ENCODE results near the gene RIN3. TPM values are rescaled to one million over a fixed set of nuclear protein-coding genes. Genes with fewer than 3 reads are reported as not detected.
A peak's percentile ranks its signal among the peaks of the same experiment; 100 is the strongest.

Gene RIN3
- total and polyA plus RNA-seq, 2 donors = 6.2 to 20.6 TPM

GRCh38 chr14:92501891-92502351 lies 11.7 kb upstream of the RIN3 start:
- Histone ChIP-seq H3K27me3 (ENCODE audit: control insufficient read depth in 2 of 2, insufficient read depth in 1 of 2, low read length in 1 of 2) (no peaks in the 10 kb centered on the region), H3K36me3 (ENCODE audit: control insufficient read depth in 2 of 2, insufficient read depth in 2 of 2, low read length in 1 of 2) (no peaks in the 10 kb centered on the region), H3K4me3 (ENCODE audit: low read length in 2 of 2) (no peak overlapping the region), H3K9me3 (ENCODE audit: control insufficient read depth in 2 of 2, insufficient read depth in 1 of 2, low read length in 1 of 2) (peaks cover 0 to 3% of the 10 kb centered on the region in 2 donors), H3K27ac (ENCODE audit: low read depth in 1 of 2, low read length in 1 of 2) (no peak overlapping the region), H3K4me1 (ENCODE audit: control insufficient read depth in 2 of 2, insufficient read depth in 2 of 2, low read length in 2 of 2) (peaks cover 0 to 10% of the 10 kb centered on the region in 2 donors)
- WGBS = 96% methylated on average over 5 of the region's 5 CpGs
- no peak for DNase-seq (ENCODE audit: low read depth in 6 of 9, low spot score in 9 of 9)

GRCh38 chr14:92502541-92503286 lies 10.9 kb upstream of the RIN3 start:
- H3K27ac ChIP-seq (ENCODE audit: low read depth in 1 of 2, low read length in 1 of 2) = no peak overlapping the region
- H3K4me1 ChIP-seq (ENCODE audit: control insufficient read depth in 2 of 2, insufficient read depth in 2 of 2, low read length in 2 of 2) = peaks cover 0 to 17% of the 10 kb centered on the region in 2 donors
- DNase-seq (ENCODE audit: low read depth in 6 of 9, low spot score in 9 of 9) = no peak
- WGBS = 94% methylated on average over 9 of the region's 9 CpGs
- peaks cover 0 to 3% of the 10 kb centered on the region in 2 donors for H3K9me3 ChIP-seq (ENCODE audit: control insufficient read depth in 2 of 2, insufficient read depth in 1 of 2, low read length in 1 of 2)
- H3K4me3 ChIP-seq (ENCODE audit: low read length in 2 of 2) = no peak overlapping the region
- no peaks in the 10 kb centered on the region for H3K36me3 ChIP-seq (ENCODE audit: control insufficient read depth in 2 of 2, insufficient read depth in 2 of 2, low read length in 1 of 2)
- H3K27me3 ChIP-seq (ENCODE audit: control insufficient read depth in 2 of 2, insufficient read depth in 1 of 2, low read length in 1 of 2) = no peaks in the 10 kb centered on the region

GRCh38 chr14:92503756-92504491 lies 9.7 kb upstream of the RIN3 start:
- H3K9me3 ChIP-seq (ENCODE audit: control insufficient read depth in 2 of 2, insufficient read depth in 1 of 2, low read length in 1 of 2) = peaks cover 0 to 3% of the 10 kb centered on the region in 2 donors
- H3K4me1 ChIP-seq (ENCODE audit: control insufficient read depth in 2 of 2, insufficient read depth in 2 of 2, low read length in 2 of 2) = peaks cover 0 to 17% of the 10 kb centered on the region in 2 donors
- no peaks in the 10 kb centered on the region for H3K27me3 ChIP-seq (ENCODE audit: control insufficient read depth in 2 of 2, insufficient read depth in 1 of 2, low read length in 1 of 2)
- no peak overlapping the region for H3K27ac ChIP-seq (ENCODE audit: low read depth in 1 of 2, low read length in 1 of 2)
- DNase-seq (ENCODE audit: low read depth in 6 of 9, low spot score in 9 of 9) = no peak
- WGBS = 90% methylated on average over 4 of the region's 4 CpGs
- H3K36me3 ChIP-seq (ENCODE audit: control insufficient read depth in 2 of 2, insufficient read depth in 2 of 2, low read length in 1 of 2) = no peaks in the 10 kb centered on the region
- H3K4me3 ChIP-seq (ENCODE audit: low read length in 2 of 2) = no peak overlapping the region

GRCh38 chr14:92505826-92506225 lies 7.8 kb upstream of the RIN3 start:
- H3K27ac ChIP-seq (ENCODE audit: low read depth in 1 of 2, low read length in 1 of 2) = no peak overlapping the region
- no peaks in the 10 kb centered on the region for H3K27me3 ChIP-seq (ENCODE audit: control insufficient read depth in 2 of 2, insufficient read depth in 1 of 2, low read length in 1 of 2)
- peaks cover 0 to 23% of the 10 kb centered on the region in 2 donors for H3K4me1 ChIP-seq (ENCODE audit: control insufficient read depth in 2 of 2, insufficient read depth in 2 of 2, low read length in 2 of 2)
- no peak overlapping the region for H3K4me3 ChIP-seq (ENCODE audit: low read length in 2 of 2)
- H3K9me3 ChIP-seq (ENCODE audit: control insufficient read depth in 2 of 2, insufficient read depth in 1 of 2, low read length in 1 of 2) = peaks cover 0 to 3% of the 10 kb centered on the region in 2 donors
- DNase-seq (ENCODE audit: low read depth in 6 of 9, low spot score in 9 of 9) = no peak
- H3K36me3 ChIP-seq (ENCODE audit: control insufficient read depth in 2 of 2, insufficient read depth in 2 of 2, low read length in 1 of 2) = no peaks in the 10 kb centered on the region
- WGBS = 96% methylated on average over 5 of the region's 5 CpGs

- no peak for DNase-seq (ENCODE audit: low read depth in 6 of 9, low spot score in 9 of 9)
- WGBS = 99% methylated on average over 3 of the region's 3 CpGs
- Histone ChIP-seq H3K36me3 (ENCODE audit: control insufficient read depth in 2 of 2, insufficient read depth in 2 of 2, low read length in 1 of 2) (no peaks in the 10 kb centered on the region), H3K4me3 (ENCODE audit: low read length in 2 of 2) (no peak overlapping the region), H3K9me3 (ENCODE audit: control insufficient read depth in 2 of 2, insufficient read depth in 1 of 2, low read length in 1 of 2) (peaks cover 0 to 3% of the 10 kb centered on the region in 2 donors), H3K4me1 (ENCODE audit: control insufficient read depth in 2 of 2, insufficient read depth in 2 of 2, low read length in 2 of 2) (peaks cover 3 to 23% of the 10 kb centered on the region in 2 donors), H3K27ac (ENCODE audit: low read depth in 1 of 2, low read length in 1 of 2) (no peak overlapping the region), H3K27me3 (ENCODE audit: control insufficient read depth in 2 of 2, insufficient read depth in 1 of 2, low read length in 1 of 2) (no peaks in the 10 kb centered on the region)
Observed at GRCh38 chr14:92506231-92506630, 7.3 kb upstream of the RIN3 start.

GRCh38 chr14:92507174-92507768 lies 6.3 kb upstream of the RIN3 start:
- DNase-seq (ENCODE audit: low read depth in 6 of 9, low spot score in 9 of 9) = peak in 2 of 9 donors; percentile 40 to 54
- Histone ChIP-seq H3K9me3 (ENCODE audit: control insufficient read depth in 2 of 2, insufficient read depth in 1 of 2, low read length in 1 of 2) (peaks cover 0 to 3% of the 10 kb centered on the region in 2 donors), H3K4me3 (ENCODE audit: low read length in 2 of 2) (no peak overlapping the region), H3K27me3 (ENCODE audit: control insufficient read depth in 2 of 2, insufficient read depth in 1 of 2, low read length in 1 of 2) (no peaks in the 10 kb centered on the region), H3K36me3 (ENCODE audit: control insufficient read depth in 2 of 2, insufficient read depth in 2 of 2, low read length in 1 of 2) (no peaks in the 10 kb centered on the region), H3K27ac (ENCODE audit: low read depth in 1 of 2, low read length in 1 of 2) (no peak overlapping the region), H3K4me1 (ENCODE audit: control insufficient read depth in 2 of 2, insufficient read depth in 2 of 2, low read length in 2 of 2) (peaks cover 3 to 23% of the 10 kb centered on the region in 2 donors)
- 38% methylated on average over 4 of the region's 4 CpGs for whole genome bisulfite sequencing

- H3K36me3 ChIP-seq (ENCODE audit: control insufficient read depth in 2 of 2, insufficient read depth in 2 of 2, low read length in 1 of 2) = no peaks in the 10 kb centered on the region
- H3K4me1 ChIP-seq (ENCODE audit: control insufficient read depth in 2 of 2, insufficient read depth in 2 of 2, low read length in 2 of 2) = peaks cover 20 to 48% of the 10 kb centered on the region in 2 donors
- no peak for DNase-seq (ENCODE audit: low read depth in 6 of 9, low spot score in 9 of 9)
- H3K4me3 ChIP-seq (ENCODE audit: low read length in 2 of 2) = no peak overlapping the region
- WGBS = 98% methylated on average over 2 of the region's 2 CpGs
- H3K9me3 ChIP-seq (ENCODE audit: control insufficient read depth in 2 of 2, insufficient read depth in 1 of 2, low read length in 1 of 2) = peaks cover 0 to 1% of the 10 kb centered on the region in 2 donors
- H3K27ac ChIP-seq (ENCODE audit: low read depth in 1 of 2, low read length in 1 of 2) = no peak overlapping the region
- no peaks in the 10 kb centered on the region for H3K27me3 ChIP-seq (ENCODE audit: control insufficient read depth in 2 of 2, insufficient read depth in 1 of 2, low read length in 1 of 2)
Observed at GRCh38 chr14:92510972-92511371, 2.6 kb upstream of the RIN3 start.

- Histone ChIP-seq H3K4me3 (ENCODE audit: low read length in 2 of 2) (no peak overlapping the region), H3K4me1 (ENCODE audit: control insufficient read depth in 2 of 2, insufficient read depth in 2 of 2, low read length in 2 of 2) (peaks cover 27 to 50% of the 10 kb centered on the region in 2 donors), H3K9me3 (ENCODE audit: control insufficient read depth in 2 of 2, insufficient read depth in 1 of 2, low read length in 1 of 2) (no peaks in the 10 kb centered on the region), H3K36me3 (ENCODE audit: control insufficient read depth in 2 of 2, insufficient read depth in 2 of 2, low read length in 1 of 2) (no peaks in the 10 kb centered on the region), H3K27ac (ENCODE audit: low read depth in 1 of 2, low read length in 1 of 2) (no peak overlapping the region), H3K27me3 (ENCODE audit: control insufficient read depth in 2 of 2, insufficient read depth in 1 of 2, low read length in 1 of 2) (no peaks in the 10 kb centered on the region)
- WGBS = 95% methylated on average over 6 of the region's 6 CpGs
- DNase-seq (ENCODE audit: low read depth in 6 of 9, low spot score in 9 of 9) = no peak
Observed at GRCh38 chr14:92511453-92512238, 1.9 kb upstream of the RIN3 start.
